ENCODE results near the gene CFAP20. TPM values are rescaled to one million over a fixed set of nuclear protein-coding genes. Genes with fewer than 3 reads are reported as not detected.

The CFAP20 gene
- polyA plus RNA-seq, 1 donor from 2014 or later = 210 TPM

- Histone ChIP-seq H4K20me1 (ENCODE audit: insufficient read depth) (no peaks in the 10 kb centered on the region), H3K27ac (ENCODE audit: low read length) (no peak overlapping the region)
Observed at GRCh38 chr16:58116529-58116928, 12.7 kb downstream of the CFAP20 start.

GRCh38 chr16:58116081-58116480, 13.1 kb downstream of the CFAP20 start:
- no peaks in the 10 kb centered on the region for H4K20me1 ChIP-seq (ENCODE audit: insufficient read depth)
- H3K9ac ChIP-seq (ENCODE audit: low read length) = no peak overlapping the region
- H3K4me3 ChIP-seq (ENCODE audit: low read length) = no peak overlapping the region
- peaks cover 49% of the 10 kb centered on the region for H3K79me2 ChIP-seq (replicated peaks; ENCODE audit: insufficient read depth, low read length)
- H3K4me2 ChIP-seq (ENCODE audit: low read length) = no peak overlapping the region
- H3K9me2 ChIP-seq (ENCODE audit: insufficient read depth, low read length) = no peaks in the 10 kb centered on the region
- no peak overlapping the region for H3K27ac ChIP-seq (ENCODE audit: low read length)
- peaks cover 9% of the 10 kb centered on the region for H3K36me3 ChIP-seq (ENCODE audit: insufficient read depth, low read length)
- no peak overlapping the region for H2AFZ ChIP-seq (ENCODE audit: low read depth, low read length)
- H3F3A ChIP-seq (ENCODE audit: insufficient read depth, low read length, poor library complexity, severe bottlenecking) = peaks cover 2% of the 10 kb centered on the region
- H3K9me3 ChIP-seq (ENCODE audit: low read length) = no peaks in the 10 kb centered on the region
- H3K27me3 ChIP-seq (ENCODE audit: insufficient read depth, low read depth, low read length) = no peaks in the 10 kb centered on the region
- TF ChIP-seq EP300 (conservative IDR thresholded peaks at IDR 0.05; ENCODE audit: poor library complexity, severe bottlenecking) = no peak
- TF ChIP-seq POLR2AphosphoS5 (IDR thresholded peaks at IDR 0.05) = no peak
- TF ChIP-seq MXI1 (conservative IDR thresholded peaks at IDR 0.05; ENCODE audit: poor library complexity, severe bottlenecking) = no peak
- TF ChIP-seq TAF1 (IDR thresholded peaks at IDR 0.05; ENCODE audit: low read depth) = no peak
- no peak for TF ChIP-seq REST (IDR thresholded peaks at IDR 0.05; ENCODE audit: borderline replicate concordance)
- TF ChIP-seq CTCF (IDR thresholded peaks at IDR 0.05; ENCODE audit: poor library complexity, severe bottlenecking) = no peak
- no peak for TF ChIP-seq RAD21 (conservative IDR thresholded peaks at IDR 0.05)

More at GRCh38 chr16:58116529-58116928, 12.7 kb downstream of the CFAP20 start:
- H3K36me3 ChIP-seq (ENCODE audit: insufficient read depth, low read length) = peaks cover 9% of the 10 kb centered on the region
- H3K9ac ChIP-seq (ENCODE audit: low read length) = no peak overlapping the region
- H3F3A ChIP-seq (ENCODE audit: insufficient read depth, low read length, poor library complexity, severe bottlenecking) = peaks cover 2% of the 10 kb centered on the region
- H2AFZ ChIP-seq (ENCODE audit: low read depth, low read length) = no peak overlapping the region
- H3K9me2 ChIP-seq (ENCODE audit: insufficient read depth, low read length) = no peaks in the 10 kb centered on the region
- no peak for TF ChIP-seq REST (IDR thresholded peaks at IDR 0.05; ENCODE audit: borderline replicate concordance)
- TF ChIP-seq EZH2 (IDR thresholded peaks at IDR 0.05; ENCODE audit: borderline replicate concordance, insufficient read depth, low read length, poor library complexity, severe bottlenecking) = no peak
- TF ChIP-seq EP300 (conservative IDR thresholded peaks at IDR 0.05; ENCODE audit: poor library complexity, severe bottlenecking) = no peak
- no peak for TF ChIP-seq MXI1 (conservative IDR thresholded peaks at IDR 0.05; ENCODE audit: poor library complexity, severe bottlenecking)
- TF ChIP-seq POLR2AphosphoS5 (IDR thresholded peaks at IDR 0.05) = no peak
- TF ChIP-seq TAF1 (IDR thresholded peaks at IDR 0.05; ENCODE audit: low read depth) = no peak
- no peak for TF ChIP-seq SMC3 (conservative IDR thresholded peaks at IDR 0.05; ENCODE audit: poor library complexity)
- no peak for TF ChIP-seq CTCF (IDR thresholded peaks at IDR 0.05; ENCODE audit: poor library complexity, severe bottlenecking)
- no peak for TF ChIP-seq RAD21 (conservative IDR thresholded peaks at IDR 0.05)
- H3K27me3 ChIP-seq (ENCODE audit: insufficient read depth, low read depth, low read length) = no peaks in the 10 kb centered on the region
- H3K79me2 ChIP-seq (replicated peaks; ENCODE audit: insufficient read depth, low read length) = peaks cover 50% of the 10 kb centered on the region
- H3K9me3 ChIP-seq (ENCODE audit: low read length) = no peaks in the 10 kb centered on the region
- no peak overlapping the region for H3K4me2 ChIP-seq (ENCODE audit: low read length)
- H3K4me3 ChIP-seq (ENCODE audit: low read length) = no peak overlapping the region
